Measurements from ENCODE around the gene CYFIP1. TPM values are rescaled to one million over a fixed set of nuclear protein-coding genes. Genes with fewer than 3 reads are reported as not detected.

Gene CYFIP1
- total and polyA plus RNA-seq, 9 of the 15 experiments (the other 6 are each of a cell fraction or from before 2014, with no cell fraction given) = 3.8 to 59.8 (median 28.3) TPM

DNA sequence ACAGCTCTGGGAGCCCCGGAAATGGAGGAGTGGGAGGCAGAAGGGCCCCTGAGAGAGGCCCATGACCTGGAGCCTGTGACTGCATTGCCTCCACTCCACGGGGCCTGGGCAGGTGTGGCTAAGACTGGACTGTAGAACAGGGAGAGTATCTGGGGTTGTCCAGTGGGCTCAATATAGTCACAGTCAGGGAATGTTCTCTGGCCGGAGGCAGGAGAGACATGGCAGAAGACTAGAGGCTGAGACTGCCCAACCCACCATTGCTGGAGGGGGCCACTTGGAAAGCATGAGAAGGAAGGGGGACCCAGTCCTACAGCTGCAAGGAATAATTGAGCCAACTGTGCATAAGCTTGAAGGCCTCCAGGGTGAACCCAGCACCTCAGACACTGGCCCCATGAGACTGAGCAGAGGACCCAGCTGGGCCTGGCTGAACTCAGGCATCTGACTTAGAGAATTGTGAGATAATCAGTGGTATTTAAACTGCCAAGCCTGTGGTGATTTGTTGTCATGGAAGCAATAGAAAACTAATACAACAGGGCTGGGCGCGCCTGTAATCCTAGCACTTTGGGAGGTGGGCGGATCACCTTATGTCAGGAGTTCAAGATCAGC is 108.6 kb downstream of the CYFIP1 start:
- POLR2A ChIA-PET = no interaction called here
- Histone ChIP-seq H3K27ac (ENCODE audit: extremely low read depth, low read depth, low read length) (no peak overlapping the region), H3K27me3 (ENCODE audit: control insufficient read depth in 2 of 2, insufficient read depth in 2 of 2, low read length in 2 of 2) (no peaks in the 10 kb centered on the region), H2AFZ (ENCODE audit: low read depth, low read length) (no peak overlapping the region), H3K9me3 (replicated peaks; ENCODE audit: control insufficient read depth, insufficient read depth, low read depth, low read length) (no peaks in the 10 kb centered on the region), H3K4me2 (ENCODE audit: insufficient read depth, low read length) (no peak overlapping the region), H3K4me1 (replicated peaks in 1 of 2; ENCODE audit: control insufficient read depth in 2 of 2, insufficient read depth in 2 of 2, low read length in 2 of 2) (no peaks in the 10 kb centered on the region), H4K20me1 (replicated peaks; ENCODE audit: control insufficient read depth, insufficient read depth, low read length) (no peaks in the 10 kb centered on the region), H3K9ac (ENCODE audit: insufficient read depth in 1 of 2, low read depth in 2 of 2, low read length in 2 of 2) (no peak overlapping the region), H3K9me1 (ENCODE audit: control insufficient read depth, insufficient read depth, low read length) (no peaks in the 10 kb centered on the region), H3K79me2 (ENCODE audit: control insufficient read depth, insufficient read depth, low read length) (no peaks in the 10 kb centered on the region), H3K4me3 (no peak overlapping the region), H3K36me3 (ENCODE audit: control insufficient read depth, insufficient read depth, low read length) (peaks cover 54% of the 10 kb centered on the region)
- WGBS (ENCODE audit: insufficient coverage, low coverage, missing lambda C conversion rate) = 70% methylated on average over 6 of the region's 6 CpGs
- no TSS peak for BruUV-seq (replicated peaks)
- ATAC-seq (peak; percentile 33; the same call in 2 of the 3 replicates), FAIRE-seq (no peak), DNase-seq (ENCODE audit: extremely low read depth in 1 of 4, low spot score in 3 of 4) (no peak)
- intact Hi-C loops (cut with micrococcal nuclease) = no loop called here
- CTCF ChIA-PET (ENCODE audit: low intra/inter-chr PET ratio) = no interaction called here
- in situ Hi-C loops (cut with MboI) = no loop called here
- no peak for TF ChIP-seq RBM15 (IDR thresholded peaks at IDR 0.05; ENCODE audit: insufficient read depth, low read length)
- TF ChIP-seq ADNP (tag; IDR thresholded peaks at IDR 0.05) = no peak
- TF ChIP-seq ZNF764 (CRISPR knock-in tag; IDR thresholded peaks at IDR 0.05; ENCODE audit: low read depth) = no peak
- no peak for TF ChIP-seq CBX5 (IDR thresholded peaks at IDR 0.05; ENCODE audit: borderline replicate concordance, low read depth)
- no peak for TF ChIP-seq MCM5 (IDR thresholded peaks at IDR 0.05; ENCODE audit: low read depth)
- no peak for TF ChIP-seq ERF (CRISPR knock-in tag; IDR thresholded peaks at IDR 0.05)

DNA sequence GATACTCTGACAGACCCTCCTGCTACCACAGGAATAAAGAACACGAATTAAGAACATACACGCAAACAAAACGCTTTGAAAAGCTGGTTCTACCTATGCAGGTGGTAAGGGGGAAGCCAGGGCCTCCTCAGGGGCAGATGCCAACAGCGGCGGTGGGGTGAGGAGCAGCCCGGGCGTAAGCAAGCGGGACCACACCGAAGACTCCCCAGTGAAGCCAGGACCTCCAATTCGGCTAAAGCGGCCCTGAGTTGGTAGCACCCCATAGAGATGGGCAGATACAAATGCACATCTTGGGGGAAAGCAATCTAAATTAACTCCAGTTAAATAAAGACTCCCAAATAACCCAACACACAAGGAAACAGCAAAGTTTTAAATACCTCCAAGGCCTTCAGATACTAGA is 109.3 kb downstream of the CYFIP1 start:
- H3K9me3 ChIP-seq (replicated peaks; ENCODE audit: control insufficient read depth, insufficient read depth, low read depth, low read length) = no peaks in the 10 kb centered on the region
- H3K27ac ChIP-seq (ENCODE audit: extremely low read depth, low read depth, low read length) = no peak overlapping the region
- no peak overlapping the region for H3K9ac ChIP-seq (ENCODE audit: insufficient read depth in 1 of 2, low read depth in 2 of 2, low read length in 2 of 2)
- intact Hi-C loops (cut with micrococcal nuclease) (no loop called here), in situ Hi-C loops (cut with MboI) (no loop called here)
- FAIRE-seq (no peak), ATAC-seq (no peak), DNase-seq (ENCODE audit: extremely low read depth in 1 of 4, low spot score in 3 of 4) (no peak)
- 90% methylated on average over 10 of the region's 11 CpGs for WGBS (ENCODE audit: insufficient coverage, low coverage, missing lambda C conversion rate)
- no TSS peak for BruUV-seq (replicated peaks)
- H2AFZ ChIP-seq (ENCODE audit: low read depth, low read length) = no peak overlapping the region
- no peaks in the 10 kb centered on the region for H3K4me1 ChIP-seq (replicated peaks in 1 of 2; ENCODE audit: control insufficient read depth in 2 of 2, insufficient read depth in 2 of 2, low read length in 2 of 2)
- no peaks in the 10 kb centered on the region for H3K79me2 ChIP-seq (ENCODE audit: control insufficient read depth, insufficient read depth, low read length)
- POLR2A ChIA-PET = interaction anchor here (0.9 kb wide), 1 partner anchor 14 kb away, joined by 4 read pairs; no protein-coding TSS in a partner anchor
- H3K4me3 ChIP-seq = no peak overlapping the region
- no peaks in the 10 kb centered on the region for H3K9me1 ChIP-seq (ENCODE audit: control insufficient read depth, insufficient read depth, low read length)
- TF ChIP-seq LCOR (CRISPR knock-in tag; IDR thresholded peaks at IDR 0.05) (no peak), POLR2G (IDR thresholded peaks at IDR 0.05; ENCODE audit: low read depth, low read length) (peak; percentile 43; the same call in 1 of the 2 replicates)
- peaks cover 61% of the 10 kb centered on the region for H3K36me3 ChIP-seq (ENCODE audit: control insufficient read depth, insufficient read depth, low read length)
- no peaks in the 10 kb centered on the region for H3K27me3 ChIP-seq (ENCODE audit: control insufficient read depth in 2 of 2, insufficient read depth in 2 of 2, low read length in 2 of 2)
- no peaks in the 10 kb centered on the region for H4K20me1 ChIP-seq (replicated peaks; ENCODE audit: control insufficient read depth, insufficient read depth, low read length)
- H3K4me2 ChIP-seq (ENCODE audit: insufficient read depth, low read length) = no peak overlapping the region
- CTCF ChIA-PET (ENCODE audit: low intra/inter-chr PET ratio) = no interaction called here

All from K562 (cell line).